H1 (cell line): ENCODE measurements around the gene MLPH.

Experiments used
- CHD1 ChIP-seq: IDR thresholded peaks from 2 replicates; pipeline ENCODE4 v1.6.1; 2012; ENCODE audit warnings: low read depth, low read length, improper control_type of control experiment
- EGR1 ChIP-seq: IDR thresholded peaks from 2 replicates; pipeline ENCODE4 v1.6.1; 2011; ENCODE audit warnings: low read depth, low read length, borderline replicate concordance
- KDM1A ChIP-seq: fragments of 200-600, 300-600 bp; sonication (generic); IDR thresholded peaks from 2 replicates; pipeline ENCODE4 v1.7.1; 2016; ENCODE audit warnings: mild to moderate bottlenecking, low read length, borderline replicate concordance
- POLR2AphosphoS5 ChIP-seq: IDR thresholded peaks from 2 replicates; pipeline ENCODE4 v1.6.1; 2011; ENCODE audit warnings: low read depth, low read length

GRCh38 chr2:237583385-237584295 lies 96.6 kb downstream of the MLPH start:
- no peak for TF ChIP-seq KDM1A
- TF ChIP-seq CHD1 = no peak
- no peak for TF ChIP-seq EGR1
- TF ChIP-seq POLR2AphosphoS5 = no peak
